ENCODE data around the gene DAD1.

The DAD1 gene

GRCh38 chr14:22535126-22535525 is 53.9 kb downstream of the DAD1 start:
- Histone ChIP-seq H3K4me1 (ENCODE audit: low read length) (peaks cover 92% of the 10 kb centered on the region), H2AFZ (ENCODE audit: low read depth, low read length) (no peak overlapping the region), H3K9ac (ENCODE audit: low read length) (no peak overlapping the region), H4K20me1 (ENCODE audit: insufficient read depth, low read length) (no peaks in the 10 kb centered on the region), H3K27ac (ENCODE audit: low read length) (no peak overlapping the region), H3K79me2 (ENCODE audit: low read length) (no peaks in the 10 kb centered on the region), H3K9me3 (ENCODE audit: insufficient read depth, low read length) (peaks cover 6% of the 10 kb centered on the region; the same call in 1 of the 2 replicates), H3K36me3 (replicated peaks; ENCODE audit: low read depth, low read length) (peaks cover 9% of the 10 kb centered on the region), H3K4me2 (ENCODE audit: low read length) (no peak overlapping the region), H3K27me3 (ENCODE audit: low read depth, low read length) (no peaks in the 10 kb centered on the region), H3K4me3 (ENCODE audit: low read length) (no peak overlapping the region)
- no peak for TF ChIP-seq EZH2phosphoT487 (IDR thresholded peaks at IDR 0.05; ENCODE audit: low read depth)
- no peak for TF ChIP-seq CTCF (IDR thresholded peaks at IDR 0.05; ENCODE audit: low read depth, low read length)

GRCh38 chr14:22534547-22534946 is 54.5 kb downstream of the DAD1 start:
- TF ChIP-seq EZH2phosphoT487 (IDR thresholded peaks at IDR 0.05; ENCODE audit: low read depth): no peak
- no peak for TF ChIP-seq CTCF (IDR thresholded peaks at IDR 0.05; ENCODE audit: low read depth, low read length)
- Histone ChIP-seq H3K4me2 (ENCODE audit: low read length) (no peak overlapping the region), H4K20me1 (ENCODE audit: insufficient read depth, low read length) (no peaks in the 10 kb centered on the region), H3K9me3 (ENCODE audit: insufficient read depth, low read length) (peaks cover 6% of the 10 kb centered on the region; the same call in 1 of the 2 replicates), H3K4me1 (ENCODE audit: low read length) (peaks cover 92% of the 10 kb centered on the region), H2AFZ (ENCODE audit: low read depth, low read length) (no peak overlapping the region), H3K27me3 (ENCODE audit: low read depth, low read length) (no peaks in the 10 kb centered on the region), H3K36me3 (replicated peaks; ENCODE audit: low read depth, low read length) (peaks cover 9% of the 10 kb centered on the region), H3K27ac (ENCODE audit: low read length) (no peak overlapping the region), H3K9ac (ENCODE audit: low read length) (no peak overlapping the region), H3K79me2 (ENCODE audit: low read length) (no peaks in the 10 kb centered on the region), H3K4me3 (ENCODE audit: low read length) (no peak overlapping the region)

GRCh38 chr14:22533739-22534359 is 55.2 kb downstream of the DAD1 start:
- Histone ChIP-seq H3K4me2 (ENCODE audit: low read length) (no peak overlapping the region), H3K9me3 (ENCODE audit: insufficient read depth, low read length) (peaks cover 6% of the 10 kb centered on the region; the same call in 1 of the 2 replicates), H3K9ac (ENCODE audit: low read length) (no peak overlapping the region), H3K27ac (ENCODE audit: low read length) (no peak overlapping the region), H2AFZ (ENCODE audit: low read depth, low read length) (no peak overlapping the region), H3K36me3 (replicated peaks; ENCODE audit: low read depth, low read length) (peaks cover 9% of the 10 kb centered on the region), H3K79me2 (ENCODE audit: low read length) (no peaks in the 10 kb centered on the region), H4K20me1 (ENCODE audit: insufficient read depth, low read length) (no peaks in the 10 kb centered on the region), H3K4me1 (ENCODE audit: low read length) (peaks cover 89% of the 10 kb centered on the region), H3K4me3 (ENCODE audit: low read length) (no peak overlapping the region), H3K27me3 (ENCODE audit: low read depth, low read length) (no peaks in the 10 kb centered on the region)
- TF ChIP-seq CTCF (IDR thresholded peaks at IDR 0.05; ENCODE audit: low read depth, low read length) (no peak), EZH2phosphoT487 (IDR thresholded peaks at IDR 0.05; ENCODE audit: low read depth) (no peak)

- Histone ChIP-seq H3K9me3 (ENCODE audit: insufficient read depth, low read length) (peaks cover 6% of the 10 kb centered on the region; the same call in 1 of the 2 replicates), H3K27ac (ENCODE audit: low read length) (peak overlapping the region; percentile 86), H3K9ac (ENCODE audit: low read length) (peak overlapping the region; percentile 55; the same call in 1 of the 2 replicates), H3K27me3 (ENCODE audit: low read depth, low read length) (no peaks in the 10 kb centered on the region), H3K4me2 (ENCODE audit: low read length) (peak overlapping the region; percentile 72), H2AFZ (ENCODE audit: low read depth, low read length) (0 out of 2 replicates have a peak overlapping the region, but pooled peaks have one; percentile 8), H3K36me3 (replicated peaks; ENCODE audit: low read depth, low read length) (peaks cover 9% of the 10 kb centered on the region), H3K4me3 (ENCODE audit: low read length) (no peak overlapping the region), H3K4me1 (ENCODE audit: low read length) (peaks cover 83% of the 10 kb centered on the region), H3K79me2 (ENCODE audit: low read length) (no peaks in the 10 kb centered on the region), H4K20me1 (ENCODE audit: insufficient read depth, low read length) (no peaks in the 10 kb centered on the region)
- TF ChIP-seq EZH2phosphoT487 (IDR thresholded peaks at IDR 0.05; ENCODE audit: low read depth) (no peak), CTCF (IDR thresholded peaks at IDR 0.05; ENCODE audit: low read depth, low read length) (0 out of 2 replicates have a peak, but pooled peaks have one; percentile 4)
Measured at GRCh38 chr14:22533057-22533704, 55.8 kb downstream of the DAD1 start.
